Measurements from ENCODE around the gene CDC5L. TPM values are rescaled to one million over a fixed set of nuclear protein-coding genes. Genes with fewer than 3 reads are reported as not detected.
"Not testable (repeated sequence)": the region's sequence is repeated elsewhere in the genome, so short reads cannot be mapped to it uniquely, and the experiment has no call there.

Gene CDC5L
- total RNA-seq, 2 experiments from 2014 or later, result 24.4 to 29.8 TPM

GRCh38 chr6:44431118-44431725 lies 43.7 kb downstream of the CDC5L start:
- POLR2A ChIA-PET, result no interaction called here
- no peak overlapping the region for H3K27ac Mint-ChIP-seq
- peaks cover 36% of the 10 kb centered on the region for H3K36me3 Mint-ChIP-seq (ENCODE audit: low read depth)
- H3K27me3 Mint-ChIP-seq, result no peaks in the 10 kb centered on the region
- no peaks in the 10 kb centered on the region for H3K4me1 Mint-ChIP-seq
- CTCF ChIA-PET, result interaction anchor here (1.1 to 1.6 kb wide), 4 partner anchors 11 to 30 kb away, joined by 3 to 4 read pairs (median 3); no protein-coding TSS in a partner anchor
- no peak overlapping the region for H3K4me3 Mint-ChIP-seq
- H3K9me3 Mint-ChIP-seq, result no peaks in the 10 kb centered on the region
- DNase-seq, result peak; percentile 56

- POLR2A ChIA-PET, result no interaction called here
- H3K4me3 Mint-ChIP-seq, result no peak overlapping the region
- CTCF ChIA-PET, result interaction anchor here (0.8 to 1.6 kb wide), 4 partner anchors 10 to 44 kb away, joined by 3 to 4 read pairs (median 3); no protein-coding TSS in a partner anchor
- no peak overlapping the region for H3K27ac Mint-ChIP-seq
- peaks cover 36% of the 10 kb centered on the region for H3K36me3 Mint-ChIP-seq (ENCODE audit: low read depth)
- no peaks in the 10 kb centered on the region for H3K27me3 Mint-ChIP-seq
- H3K4me1 Mint-ChIP-seq, result peaks cover 2% of the 10 kb centered on the region
- no peak for DNase-seq
- no peaks in the 10 kb centered on the region for H3K9me3 Mint-ChIP-seq
Measured at GRCh38 chr6:44432227-44432626, 44.7 kb downstream of the CDC5L start.

- Mint-ChIP-seq H3K9me3 (no peaks in the 10 kb centered on the region), H3K4me1 (peaks cover 2% of the 10 kb centered on the region), H3K36me3 (ENCODE audit: low read depth) (peaks cover 39% of the 10 kb centered on the region), H3K27ac (no peak overlapping the region), H3K4me3 (no peak overlapping the region), H3K27me3 (no peaks in the 10 kb centered on the region)
- POLR2A ChIA-PET, result no interaction called here
- CTCF ChIA-PET, result interaction anchor here (0.9 kb wide), 1 partner anchor 10 kb away, joined by 4 read pairs; no protein-coding TSS in a partner anchor
- no peak for DNase-seq
Measured at GRCh38 chr6:44432726-44433125, 45.2 kb downstream of the CDC5L start.

- H3K4me3 Mint-ChIP-seq, result no peak overlapping the region
- no peaks in the 10 kb centered on the region for H3K9me3 Mint-ChIP-seq
- DNase-seq, result no peak
- ChIA-PET POLR2A (no interaction called here), CTCF (interaction anchor here (0.6 to 1.3 kb wide), 5 partner anchors 9 to 1554 kb away, joined by 3 to 4 read pairs (median 3); no protein-coding TSS in a partner anchor)
- H3K36me3 Mint-ChIP-seq (ENCODE audit: low read depth), result peaks cover 57% of the 10 kb centered on the region
- H3K4me1 Mint-ChIP-seq, result peaks cover 2% of the 10 kb centered on the region
- H3K27ac Mint-ChIP-seq, result no peak overlapping the region
- no peaks in the 10 kb centered on the region for H3K27me3 Mint-ChIP-seq
Measured at GRCh38 chr6:44435500-44435899, 48.0 kb downstream of the CDC5L start.

GRCh38 chr6:44438827-44439226 lies 51.3 kb downstream of the CDC5L start:
- peaks cover 67% of the 10 kb centered on the region for H3K36me3 Mint-ChIP-seq (ENCODE audit: low read depth)
- H3K27me3 Mint-ChIP-seq, result no peaks in the 10 kb centered on the region
- peaks cover 17% of the 10 kb centered on the region for H3K9me3 Mint-ChIP-seq
- H3K27ac Mint-ChIP-seq, result no peak overlapping the region
- CTCF ChIA-PET, result interaction anchor here (1.1 kb wide), 1 partner anchor 17 kb away, joined by 4 read pairs; no protein-coding TSS in a partner anchor
- H3K4me3 Mint-ChIP-seq, result no peak overlapping the region
- H3K4me1 Mint-ChIP-seq, result peaks cover 3% of the 10 kb centered on the region
- POLR2A ChIA-PET, result interaction anchor here (0.6 kb wide), 1 partner anchor 854 kb away, joined by 3 read pairs; no protein-coding TSS in a partner anchor
- DNase-seq, result no peak

- DNase-seq, result no peak
- Mint-ChIP-seq H3K36me3 (ENCODE audit: low read depth) (peaks cover 67% of the 10 kb centered on the region), H3K4me1 (peaks cover 3% of the 10 kb centered on the region), H3K27me3 (no peaks in the 10 kb centered on the region), H3K9me3 (peaks cover 17% of the 10 kb centered on the region), H3K27ac (no peak overlapping the region), H3K4me3 (no peak overlapping the region)
- ChIA-PET CTCF (interaction anchor here (0.8 to 1.1 kb wide), 3 partner anchors 14 to 17 kb away, joined by 3 to 4 read pairs (median 3); no protein-coding TSS in a partner anchor), POLR2A (interaction anchor here (0.6 kb wide), 1 partner anchor 854 kb away, joined by 3 read pairs; no protein-coding TSS in a partner anchor)
Measured at GRCh38 chr6:44439270-44440045, 52.0 kb downstream of the CDC5L start.

GRCh38 chr6:44441091-44441855 lies 53.8 kb downstream of the CDC5L start:
- peaks cover 17% of the 10 kb centered on the region for H3K9me3 Mint-ChIP-seq
- H3K27ac Mint-ChIP-seq, result no peak overlapping the region
- H3K4me3 Mint-ChIP-seq, result no peak overlapping the region
- peaks cover 3% of the 10 kb centered on the region for H3K4me1 Mint-ChIP-seq
- ChIA-PET POLR2A (no interaction called here), CTCF (no interaction called here)
- DNase-seq, result no peak
- H3K36me3 Mint-ChIP-seq (ENCODE audit: low read depth), result peaks cover 67% of the 10 kb centered on the region
- H3K27me3 Mint-ChIP-seq, result no peaks in the 10 kb centered on the region

GRCh38 chr6:44442236-44442635 lies 54.7 kb downstream of the CDC5L start:
- peaks cover 17% of the 10 kb centered on the region for H3K9me3 Mint-ChIP-seq
- peaks cover 1% of the 10 kb centered on the region for H3K4me1 Mint-ChIP-seq
- H3K27me3 Mint-ChIP-seq, result no peaks in the 10 kb centered on the region
- CTCF ChIA-PET, result interaction anchor here (1.0 to 3.2 kb wide), 4 partner anchors 9 to 53 kb away, joined by 3 to 10 read pairs (median 4); no protein-coding TSS in a partner anchor
- H3K36me3 Mint-ChIP-seq (ENCODE audit: low read depth), result peaks cover 67% of the 10 kb centered on the region
- POLR2A ChIA-PET, result no interaction called here
- H3K27ac Mint-ChIP-seq, result no peak overlapping the region
- H3K4me3 Mint-ChIP-seq, result no peak overlapping the region
- DNase-seq, result no peak

- Mint-ChIP-seq H3K36me3 (ENCODE audit: low read depth) (peaks cover 66% of the 10 kb centered on the region), H3K9me3 (peaks cover 17% of the 10 kb centered on the region), H3K27ac (no peak overlapping the region), H3K4me3 (no peak overlapping the region), H3K27me3 (no peaks in the 10 kb centered on the region), H3K4me1 (peaks cover 1% of the 10 kb centered on the region)
- ChIA-PET CTCF (interaction anchor here (0.7 to 3.2 kb wide), 5 partner anchors 10 to 54 kb away, joined by 3 to 10 read pairs (median 3); no protein-coding TSS in a partner anchor), POLR2A (no interaction called here)
- no peak for DNase-seq
Measured at GRCh38 chr6:44442833-44443444, 55.4 kb downstream of the CDC5L start.

GRCh38 chr6:44444853-44445252 lies 57.3 kb downstream of the CDC5L start:
- CTCF ChIA-PET, result interaction anchor here (1.4 to 3.2 kb wide), 3 partner anchors 10 to 14 kb away, joined by 4 to 10 read pairs (median 6); no protein-coding TSS in a partner anchor
- POLR2A ChIA-PET, result no interaction called here
- no peak overlapping the region for H3K27ac Mint-ChIP-seq
- peaks cover 52% of the 10 kb centered on the region for H3K36me3 Mint-ChIP-seq (ENCODE audit: low read depth)
- H3K27me3 Mint-ChIP-seq, result no peaks in the 10 kb centered on the region
- DNase-seq, result no peak
- no peak overlapping the region for H3K4me3 Mint-ChIP-seq
- peaks cover 17% of the 10 kb centered on the region for H3K9me3 Mint-ChIP-seq
- H3K4me1 Mint-ChIP-seq, result peaks cover 1% of the 10 kb centered on the region

- H3K36me3 Mint-ChIP-seq (ENCODE audit: low read depth), result peaks cover 40% of the 10 kb centered on the region
- no peak for DNase-seq
- ChIA-PET CTCF (interaction anchor here (0.7 to 1.8 kb wide), 3 partner anchors 9 to 18 kb away, joined by 3 to 5 read pairs (median 4); no protein-coding TSS in a partner anchor), POLR2A (no interaction called here)
- peaks cover 12% of the 10 kb centered on the region for H3K9me3 Mint-ChIP-seq
- no peak overlapping the region for H3K27ac Mint-ChIP-seq
- no peak overlapping the region for H3K4me3 Mint-ChIP-seq
- no peaks in the 10 kb centered on the region for H3K27me3 Mint-ChIP-seq
- H3K4me1 Mint-ChIP-seq, result peaks cover 5% of the 10 kb centered on the region
Measured at GRCh38 chr6:44446626-44447300, 59.3 kb downstream of the CDC5L start.

- H3K4me3 Mint-ChIP-seq, H3K27me3 Mint-ChIP-seq, H3K27ac Mint-ChIP-seq, H3K4me1 Mint-ChIP-seq, DNase-seq, POLR2A ChIA-PET, H3K9me3 Mint-ChIP-seq: not testable (repeated sequence)
- peaks cover 22% of the 10 kb centered on the region for H3K36me3 Mint-ChIP-seq (ENCODE audit: low read depth)
- CTCF ChIA-PET, result interaction anchor here (1.7 kb wide), 1 partner anchor 12 kb away, joined by 3 read pairs; no protein-coding TSS in a partner anchor
Measured at GRCh38 chr6:44449181-44449580, 61.7 kb downstream of the CDC5L start.

All from activated CD4-positive, alpha-beta T cell treated with anti-CD3 and anti-CD28 coated beads, Interleukin-2, amount 10 ng/mL, durations not matched to agents 7 days and 5 days (primary cell).